HT-29 (cell line): ENCODE measurements around the gene ESCO1. TPM values are rescaled to one million over a fixed set of nuclear protein-coding genes. Genes with fewer than 3 reads are reported as not detected.
A peak's percentile ranks its signal among the peaks of the same experiment; 100 is the strongest.
"Not testable (repeated sequence)": the region's sequence is repeated elsewhere in the genome, so short reads cannot be mapped to it uniquely, and the experiment has no call there.

Experiments used
- DNase-seq: peaks from one replicate; pipeline ENCODE4 v3.0.0-alpha.2; 2015; ENCODE audit warnings: low spot score
- total RNA-seq: library from RNA; depleted of rRNA; stranded (reverse); fragments of >200 nt; shearing (Covaris generic); gene quantifications from 2 replicates; pipeline ENCODE4 v1.2.3, GENCODE V29; 2014; rRNA removed

The ESCO1 gene
- 3.3 and 4.2 TPM in 2 replicates for total RNA-seq

- peak; percentile 91 for DNase-seq
Observed at GRCh38 chr18:21600526-21601410, at the start of gene ESCO1. ESCO1 (minus strand) TSS chr18:21600704; CDS start chr18:21574843, 25,861 bp downstream.

GRCh38 chr18:21640375-21640774, 39.9 kb upstream of the ESCO1 start:
- not testable (repeated sequence) for DNase-seq

GRCh38 chr18:21638822-21639221, 38.3 kb upstream of the ESCO1 start:
- no peak for DNase-seq

GRCh38 chr18:21636769-21637168, 36.3 kb upstream of the ESCO1 start:
- DNase-seq = no peak

- DNase-seq = no peak
Observed at GRCh38 chr18:21634588-21635199, 34.2 kb upstream of the ESCO1 start.

GRCh38 chr18:21632393-21632792, 31.9 kb upstream of the ESCO1 start:
- DNase-seq = peak; percentile 7

GRCh38 chr18:21629089-21629832, 28.8 kb upstream of the ESCO1 start:
- DNase-seq = no peak

- not testable (repeated sequence) for DNase-seq
Observed at GRCh38 chr18:21621640-21622039, 21.1 kb upstream of the ESCO1 start.

- DNase-seq = peak; percentile 86
Observed at GRCh38 chr18:21612125-21613039, 11.9 kb upstream of the ESCO1 start, which contains the start of gene SNRPD1. SNRPD1 (plus strand) TSS chr18:21612314; CDS start chr18:21612430, 116 bp downstream.

GRCh38 chr18:21611401-21612124, 11.1 kb upstream of the ESCO1 start:
- not testable (repeated sequence) for DNase-seq

GRCh38 chr18:21605213-21605612, 4.7 kb upstream of the ESCO1 start:
- DNase-seq = no peak

GRCh38 chr18:21604671-21605070, 4.2 kb upstream of the ESCO1 start:
- DNase-seq = no peak

- DNase-seq = no peak
Observed at GRCh38 chr18:21602299-21602587, 1.7 kb upstream of the ESCO1 start.

GRCh38 chr18:21599585-21600525, 649 bp downstream of the ESCO1 start:
- peak; percentile 19 for DNase-seq

GRCh38 chr18:21598726-21599584, 1.5 kb downstream of the ESCO1 start:
- DNase-seq = peak; percentile 36

GRCh38 chr18:21597620-21598019, 2.9 kb downstream of the ESCO1 start:
- DNase-seq = no peak

- no peak for DNase-seq
Observed at GRCh38 chr18:21593540-21594257, 6.8 kb downstream of the ESCO1 start.

GRCh38 chr18:21592361-21592760, 8.1 kb downstream of the ESCO1 start:
- DNase-seq = not testable (repeated sequence)
